AG08395 (cell line): ENCODE measurements around the gene RAPGEF3.

Experiments
- DNase-seq: peaks from one replicate; pipeline ENCODE4 v3.0.0; 2012; ENCODE audit warnings: mixed read lengths, low spot score

RAPGEF3 gene

GRCh38 chr12:47742253-47742825, 16.3 kb downstream of the RAPGEF3 start:
- DNase-seq: peak; percentile 46

GRCh38 chr12:47741340-47741703, 17.4 kb downstream of the RAPGEF3 start:
- no peak for DNase-seq

DNA sequence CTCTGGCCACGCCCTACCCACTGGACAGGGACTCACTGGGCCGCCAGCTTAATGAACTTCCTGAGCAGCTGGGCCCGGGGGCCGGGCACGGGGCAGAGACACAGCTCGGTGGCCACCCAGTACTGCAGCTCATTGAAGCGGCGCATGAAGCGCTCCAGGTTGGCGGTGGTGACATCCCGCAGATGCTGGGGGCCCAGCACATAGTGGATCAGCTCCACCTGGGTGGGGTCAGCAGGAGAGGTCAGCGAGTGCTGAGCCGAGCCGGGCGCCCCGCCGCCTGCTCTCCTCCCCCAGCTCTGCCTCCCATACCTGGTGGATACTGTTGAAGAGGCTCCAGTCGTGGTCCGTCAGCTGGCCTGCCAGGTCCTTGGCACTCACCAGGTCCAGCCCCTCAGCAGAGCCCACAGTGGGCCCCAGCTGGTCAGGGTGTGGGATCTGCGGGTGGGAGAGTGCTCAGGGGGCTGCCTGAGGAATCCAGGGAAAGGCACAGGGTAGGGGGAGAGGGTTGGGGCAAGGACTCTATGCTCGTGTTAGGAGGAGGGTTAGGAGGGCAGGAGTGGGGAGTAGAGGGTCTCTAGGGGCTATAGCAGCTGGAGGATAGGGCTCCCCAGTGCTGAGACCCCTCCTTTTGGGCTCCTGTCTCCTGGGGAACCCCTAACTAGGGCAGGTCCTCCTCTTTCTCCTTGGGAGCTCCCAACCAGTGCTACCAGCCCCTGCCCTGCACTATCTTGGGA, 17.9 kb downstream of the RAPGEF3 start:
- no peak for DNase-seq

DNA sequence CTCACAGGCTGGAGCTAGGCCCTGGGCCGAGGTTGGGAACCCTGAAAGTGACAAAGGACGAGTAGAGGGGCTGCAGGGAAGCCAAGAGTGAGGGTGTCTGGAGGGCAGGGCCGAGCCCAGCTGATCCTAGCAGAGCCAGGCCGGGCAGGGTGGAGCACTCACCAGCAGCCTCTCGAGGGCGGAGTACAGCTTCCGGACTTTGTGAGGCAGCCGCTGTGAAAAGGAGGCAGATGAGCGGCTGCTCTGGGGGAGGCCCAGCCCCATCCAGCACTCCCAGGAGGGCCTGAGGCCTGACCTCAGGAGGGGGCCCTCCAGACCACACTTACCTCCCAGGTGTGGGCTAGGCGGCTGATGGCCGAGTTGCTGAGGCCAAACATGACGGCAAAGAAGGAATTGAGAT, 18.7 kb downstream of the RAPGEF3 start:
- no peak for DNase-seq

DNA sequence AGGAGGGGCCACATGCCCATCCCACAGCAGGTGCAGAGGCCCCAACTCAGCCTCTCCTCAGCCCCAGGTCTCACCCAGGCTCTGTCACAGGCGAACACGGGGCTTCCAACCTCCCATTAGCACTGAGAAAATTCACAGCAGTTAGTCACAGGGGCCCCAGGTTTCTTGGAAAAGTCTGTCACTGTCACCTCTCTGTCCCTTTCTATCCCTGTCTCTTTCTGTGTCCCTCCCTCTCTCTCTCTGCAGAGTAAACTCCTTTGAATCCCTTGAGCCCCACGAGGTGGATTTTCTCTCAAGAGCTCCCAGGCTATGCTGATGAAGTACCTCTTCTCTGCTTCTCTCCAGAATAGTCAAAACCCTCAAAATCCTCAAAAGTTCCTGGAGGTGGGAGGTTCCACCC, 19.4 kb downstream of the RAPGEF3 start:
- DNase-seq: no peak

GRCh38 chr12:47737936-47738594, 20.6 kb downstream of the RAPGEF3 start:
- no peak for DNase-seq

DNA sequence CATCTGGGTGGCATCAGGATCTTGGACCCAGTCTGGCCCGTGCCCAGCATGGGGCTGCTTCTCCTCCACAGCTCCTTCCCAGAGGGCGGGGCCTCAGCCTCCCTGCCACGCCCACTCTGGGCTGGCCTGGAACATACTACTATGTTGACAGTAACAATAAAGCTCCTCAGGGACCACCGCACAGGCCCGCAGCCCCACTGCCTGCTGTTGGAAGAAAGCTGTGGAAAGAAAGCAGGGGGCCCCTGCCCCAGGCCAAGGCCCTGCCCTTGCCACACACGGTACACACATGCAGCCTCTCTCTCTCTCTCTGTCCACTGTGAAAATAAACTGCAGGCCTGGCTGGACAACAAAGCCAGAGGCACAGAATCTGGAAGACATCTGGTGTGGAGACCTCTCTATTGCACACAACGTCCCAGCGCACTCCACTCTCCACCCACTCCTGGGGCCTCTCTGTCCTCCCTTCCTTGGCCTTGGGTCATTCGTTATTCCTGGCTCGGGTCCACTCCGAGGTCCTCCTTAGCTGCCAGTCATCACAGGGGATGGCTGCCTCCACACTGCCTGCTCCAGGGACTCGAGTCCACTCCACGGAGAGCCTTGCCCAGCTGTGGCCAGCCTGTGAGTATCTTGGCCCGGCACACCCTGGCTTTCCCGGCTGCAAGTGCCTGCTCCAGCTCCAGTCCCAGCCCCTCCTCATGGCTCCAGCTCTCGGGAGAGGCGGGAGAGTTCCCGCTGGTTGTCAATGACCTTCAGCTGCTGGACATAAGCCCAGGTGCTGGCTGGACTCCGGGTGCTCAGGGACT, 21.6 kb downstream of the RAPGEF3 start:
- peak; percentile 86 for DNase-seq

DNA sequence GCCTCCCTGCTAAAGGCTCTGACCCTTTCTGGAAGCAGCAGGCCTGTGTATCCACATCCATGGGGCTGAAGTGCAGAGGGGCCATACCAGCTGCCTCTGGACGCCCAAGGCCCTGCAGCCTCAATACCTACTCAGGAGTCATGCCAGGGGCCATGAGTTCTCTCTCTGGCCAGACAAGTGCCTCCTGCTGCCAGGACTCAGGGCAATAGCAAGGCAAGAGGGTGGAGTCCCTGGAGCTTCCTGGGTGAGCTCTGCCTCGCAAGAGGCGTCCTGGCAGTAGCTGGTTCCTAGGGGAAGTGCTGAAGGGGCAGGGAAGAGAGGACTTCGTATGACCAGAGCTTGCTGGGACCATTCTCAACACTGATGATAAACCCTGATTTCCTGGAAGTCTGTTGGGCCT, 22.5 kb downstream of the RAPGEF3 start:
- no peak for DNase-seq

- DNase-seq: no peak
These were observed 23.0 kb downstream of the RAPGEF3 start for GRCh38 chr12:47735649-47736048.

DNA sequence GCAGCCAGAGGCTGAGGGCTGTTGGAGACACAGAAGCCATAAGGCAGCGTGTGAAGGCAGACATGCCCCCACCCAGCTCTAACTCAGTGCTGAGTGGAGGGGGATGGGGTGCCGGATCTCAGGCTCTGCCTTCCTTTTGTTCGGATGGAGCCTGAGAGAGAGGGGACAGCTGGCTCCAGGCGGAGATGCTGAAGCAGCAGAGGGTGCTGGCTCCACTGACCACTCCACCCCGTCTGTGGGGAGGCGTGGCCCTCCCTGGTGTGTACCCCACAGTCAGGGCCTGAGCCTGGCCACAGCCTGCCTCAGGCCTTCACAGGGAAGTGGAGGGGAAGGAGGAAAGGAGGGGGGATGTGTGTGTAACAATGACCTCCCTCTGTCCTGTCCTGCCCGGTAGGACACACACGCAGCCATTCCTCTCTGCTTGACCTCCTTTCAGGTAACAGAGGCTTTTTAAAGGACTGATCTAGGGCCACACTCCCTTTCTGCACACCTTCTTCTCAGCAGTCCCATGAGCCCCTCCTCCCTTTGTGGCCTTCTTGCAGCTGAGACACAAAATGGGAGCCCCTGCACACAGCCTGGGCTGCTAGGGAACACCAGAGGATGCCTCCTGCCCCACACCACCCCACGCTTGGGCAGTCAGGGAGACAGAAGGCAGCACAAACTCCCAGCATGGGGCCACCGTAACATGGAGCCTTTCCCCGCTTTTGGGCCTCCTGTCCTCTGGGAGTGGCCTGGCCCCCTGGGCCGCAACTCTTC, 23.8 kb downstream of the RAPGEF3 start:
- DNase-seq: no peak

DNA sequence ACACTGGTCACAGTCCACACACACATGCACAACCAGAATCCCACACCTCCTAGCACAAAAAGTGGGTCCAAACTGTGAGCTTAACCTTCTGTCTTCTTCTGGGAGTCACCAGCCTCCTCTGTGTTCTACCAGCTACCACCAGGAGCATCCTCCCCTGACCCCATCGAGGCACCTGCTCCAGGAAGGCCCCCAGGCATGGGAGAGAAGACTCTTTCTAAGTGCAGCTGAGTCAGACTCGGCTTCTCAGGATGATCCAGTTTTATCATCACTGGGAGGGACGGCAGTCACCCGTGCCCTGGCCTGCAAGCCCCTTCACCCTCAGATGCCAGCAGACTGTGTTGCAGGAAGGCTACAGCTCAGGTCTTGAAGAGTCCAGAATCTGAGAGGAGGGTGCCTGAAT, 25.5 kb downstream of the RAPGEF3 start:
- DNase-seq: no peak

DNA sequence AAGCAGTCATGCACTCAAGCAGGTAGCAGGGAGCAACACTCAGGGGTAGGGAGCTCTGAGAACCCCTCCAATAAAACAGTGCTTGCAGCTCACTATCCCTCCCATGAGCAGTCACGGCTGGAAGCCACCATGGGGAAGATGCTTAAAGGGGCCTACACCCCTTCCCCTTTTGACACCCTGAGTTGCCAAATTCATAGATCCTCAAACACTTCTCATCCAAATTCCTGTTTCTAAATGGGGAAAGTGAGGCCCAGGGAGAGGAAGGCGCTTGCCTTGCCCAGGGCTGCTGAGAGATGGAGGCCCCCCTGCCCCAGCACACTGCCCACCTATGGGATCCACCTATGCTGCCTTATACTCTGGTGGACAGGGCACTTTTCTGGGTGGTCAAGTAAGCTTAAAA, 26.2 kb downstream of the RAPGEF3 start:
- DNase-seq: no peak

- no peak for DNase-seq
These were observed 27.0 kb downstream of the RAPGEF3 start for GRCh38 chr12:47731723-47732122.

DNA sequence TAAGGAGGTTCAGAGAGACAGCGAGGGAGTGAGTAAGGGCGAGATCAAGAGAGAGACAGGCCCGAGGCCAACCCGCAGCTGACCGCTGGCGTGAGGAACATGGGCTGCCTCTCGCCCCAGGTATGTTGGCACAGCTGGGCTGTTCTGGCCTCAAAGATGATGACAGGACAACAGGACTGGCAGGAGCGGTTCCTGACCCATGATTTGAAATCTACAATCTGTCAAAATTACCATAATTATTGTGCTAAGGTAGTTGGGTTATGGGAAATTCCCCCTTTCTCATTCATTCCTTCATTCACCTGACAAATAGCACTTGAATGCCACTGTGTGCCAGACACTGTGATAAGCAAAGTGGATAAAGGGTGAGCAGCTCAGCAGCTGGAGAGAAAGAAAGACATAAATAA, 28.3 kb downstream of the RAPGEF3 start:
- DNase-seq: peak; percentile 61

DNA sequence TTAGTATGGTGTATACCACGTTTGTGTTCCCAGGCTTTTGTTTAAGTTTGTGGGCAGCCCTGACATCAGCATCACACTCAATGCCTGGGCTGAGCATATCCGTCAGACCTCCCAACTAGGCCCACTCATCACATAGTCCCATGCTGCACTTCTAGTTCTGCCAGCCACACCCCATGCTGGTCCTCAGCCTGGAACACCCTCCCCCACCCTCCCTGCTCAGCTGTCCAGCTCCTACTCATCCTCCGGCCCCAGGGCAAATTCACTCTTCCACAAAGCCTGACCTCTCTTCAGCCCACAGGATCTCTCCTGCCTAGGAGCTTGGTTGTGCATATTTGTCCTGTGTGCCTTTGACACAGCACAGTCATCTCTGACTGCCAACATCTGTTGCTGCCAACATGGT, 29.4 kb downstream of the RAPGEF3 start:
- peak; percentile 47 for DNase-seq

GRCh38 chr12:47725893-47726292, 32.8 kb downstream of the RAPGEF3 start:
- DNase-seq: peak; percentile 92

DNA sequence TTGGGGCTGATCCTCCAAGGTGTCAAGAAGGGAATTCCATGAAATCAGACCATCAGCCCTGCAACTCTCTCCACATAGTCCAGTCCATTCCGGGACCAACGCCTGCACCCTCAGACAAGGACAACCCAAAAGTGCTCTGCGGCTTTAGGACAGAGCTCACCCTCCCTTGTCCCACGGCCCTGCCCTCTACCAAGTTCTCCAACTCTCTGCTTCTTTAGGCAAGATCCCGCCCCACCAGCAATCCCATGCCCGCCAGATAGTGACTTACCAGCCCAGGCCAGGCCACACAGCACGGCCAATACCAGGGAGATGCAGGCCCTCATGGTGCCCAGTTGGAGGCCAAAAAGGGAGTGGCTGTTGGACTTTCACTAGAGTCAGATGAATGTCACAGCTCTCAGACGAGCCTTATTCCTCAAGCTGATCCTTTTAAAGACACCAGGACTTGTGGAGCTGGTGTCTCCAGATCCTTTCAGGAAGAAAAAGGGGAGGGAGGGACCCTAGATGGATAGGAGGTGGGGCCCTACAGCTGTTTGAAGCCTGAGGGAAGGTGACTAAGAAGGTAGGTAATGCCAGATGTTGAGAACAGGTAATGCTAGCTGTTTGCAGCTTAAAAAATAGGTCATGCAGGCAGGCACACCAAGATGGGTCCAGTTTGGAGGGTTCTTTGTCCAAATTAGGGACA, 33.4 kb downstream of the RAPGEF3 start, which contains the start of gene ENDOU:
TSS of gene ENDOU (minus strand) at position 400 of the 682 bp plus-strand sequence. CDS start at position 323, 77 bp downstream.
- no peak for DNase-seq

DNA sequence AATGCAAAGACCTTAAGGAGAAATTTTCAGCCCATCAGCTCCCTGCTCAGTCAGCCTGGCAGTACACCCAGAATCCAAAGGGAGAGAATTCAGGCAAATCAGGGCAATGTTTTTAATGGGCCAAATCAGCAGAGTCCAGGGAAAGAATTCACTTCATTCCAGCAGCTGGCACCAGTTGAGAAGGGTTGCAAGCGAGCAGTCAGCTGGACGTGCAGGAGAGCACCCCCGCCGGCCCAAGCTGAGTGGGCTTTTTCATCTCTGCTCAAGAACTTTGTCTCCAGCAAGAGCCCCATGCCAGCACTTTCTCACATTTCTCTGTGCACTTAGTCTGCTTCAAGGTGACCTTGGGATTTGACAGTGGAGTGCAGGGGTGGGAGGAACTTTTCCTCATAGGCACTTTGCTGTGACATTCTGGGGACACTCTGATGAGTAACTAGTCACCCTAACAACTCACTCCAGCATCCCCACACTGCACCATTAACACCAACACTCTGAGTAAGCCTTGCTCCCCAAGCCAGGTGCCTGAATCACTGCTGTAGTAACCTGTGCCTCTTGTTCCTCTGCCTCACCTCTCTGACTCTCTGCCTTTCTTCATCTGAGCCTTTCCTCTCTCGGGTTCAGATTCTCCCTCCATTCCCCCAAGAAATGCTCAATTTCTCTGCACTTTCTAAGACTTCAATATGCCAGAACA, 35.6 kb downstream of the RAPGEF3 start:
- no peak for DNase-seq

DNA sequence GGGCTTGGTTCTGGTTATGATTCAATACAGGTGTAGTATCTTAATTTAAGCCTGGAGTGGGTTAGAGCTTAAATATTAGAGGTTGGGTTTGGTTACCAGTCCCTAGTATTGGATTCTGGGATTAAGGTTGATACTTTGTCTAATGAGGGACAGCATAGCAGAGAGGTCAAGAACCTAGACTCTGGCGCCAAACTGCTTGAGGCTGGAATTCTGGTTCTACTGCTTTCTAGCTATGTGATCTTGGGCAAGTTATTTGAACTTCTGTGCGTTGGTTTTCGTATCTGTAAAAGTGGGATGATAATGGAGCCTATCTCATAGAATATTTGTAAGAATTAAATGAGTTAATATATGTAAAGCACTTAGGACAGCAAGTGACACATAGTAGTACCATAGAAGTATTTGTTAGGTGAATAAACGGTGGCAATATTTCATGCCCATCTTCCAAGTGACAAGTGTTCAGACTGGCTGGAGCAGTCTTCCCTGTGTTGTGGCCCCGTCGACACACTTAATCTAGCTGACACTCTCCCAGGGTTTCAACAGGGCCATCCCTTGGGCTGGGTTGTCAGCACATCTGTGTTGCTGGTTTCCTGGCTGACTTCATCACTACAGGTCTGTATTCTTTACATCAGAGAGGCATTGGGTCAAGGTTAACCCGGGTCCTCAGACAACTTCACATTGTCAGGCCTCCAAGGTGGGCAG, 36.4 kb downstream of the RAPGEF3 start:
- no peak for DNase-seq

GRCh38 chr12:47721431-47721973, 37.2 kb downstream of the RAPGEF3 start:
- DNase-seq: no peak
